GM21447 (cell line): ENCODE data around the gene CTIF.

Experiments used
- ATAC-seq: cut with Tn5 transposase; IDR thresholded peaks from one replicate; pipeline ENCODE4 v1.9.1; 2021; ENCODE audit not compliant: unreplicated experiment

The CTIF gene

DNA sequence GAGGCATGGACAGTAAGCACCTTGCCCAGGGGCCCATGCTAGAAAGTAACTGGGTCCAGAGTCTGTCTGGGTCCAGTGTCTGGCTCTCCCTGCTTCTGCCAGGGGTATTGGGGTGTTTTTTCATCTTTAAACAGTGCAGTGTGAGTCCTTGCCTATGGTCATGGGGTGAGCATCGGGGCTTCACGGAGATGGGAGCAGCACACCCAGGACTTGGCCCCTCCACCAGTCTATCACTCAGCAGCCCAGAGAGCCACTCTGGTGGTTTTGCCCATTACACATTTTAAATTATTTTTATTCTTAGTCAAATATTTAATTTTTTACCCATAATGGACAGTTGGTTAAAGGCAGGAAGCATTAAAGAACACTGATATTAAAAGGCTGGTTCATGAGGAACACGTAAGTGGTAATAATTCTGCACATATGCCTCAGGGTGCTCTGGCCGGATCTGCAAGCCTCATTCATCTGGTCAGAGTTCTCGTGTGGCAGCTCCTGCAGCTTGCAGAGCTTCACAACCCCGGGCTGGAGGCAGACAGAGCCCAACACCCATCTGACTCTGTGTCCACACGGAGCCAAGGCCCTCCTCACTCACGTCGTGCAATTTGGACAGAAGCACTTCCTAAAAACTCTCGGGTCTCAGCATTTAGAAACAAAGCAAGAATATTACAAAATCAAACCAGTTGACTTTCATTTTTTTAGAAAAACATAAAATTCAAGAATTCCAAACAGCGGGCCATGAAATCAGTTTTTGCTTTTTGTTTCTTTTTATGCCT, 204.1 kb downstream of the CTIF start:
- ATAC-seq, result no peak

DNA sequence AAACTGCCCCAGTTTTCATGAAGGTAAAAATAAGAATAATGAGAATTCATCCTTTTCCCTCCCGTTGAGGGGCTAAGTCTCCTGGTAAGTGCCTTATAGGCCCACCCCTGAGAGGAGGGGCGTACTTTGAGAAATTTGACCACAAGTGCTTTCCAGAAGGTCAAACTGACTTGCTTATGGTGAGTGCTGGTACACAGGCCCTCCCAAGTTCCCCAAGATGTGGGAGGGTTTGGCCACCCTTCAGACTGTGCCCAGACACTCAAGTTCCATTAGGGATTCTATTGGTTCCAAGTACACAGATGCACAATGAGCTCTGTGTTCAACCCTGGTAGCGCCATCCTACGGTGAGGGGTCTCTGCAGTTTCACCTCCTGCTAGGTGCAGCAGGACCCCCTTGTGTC, 205.1 kb downstream of the CTIF start:
- ATAC-seq, result no peak

DNA sequence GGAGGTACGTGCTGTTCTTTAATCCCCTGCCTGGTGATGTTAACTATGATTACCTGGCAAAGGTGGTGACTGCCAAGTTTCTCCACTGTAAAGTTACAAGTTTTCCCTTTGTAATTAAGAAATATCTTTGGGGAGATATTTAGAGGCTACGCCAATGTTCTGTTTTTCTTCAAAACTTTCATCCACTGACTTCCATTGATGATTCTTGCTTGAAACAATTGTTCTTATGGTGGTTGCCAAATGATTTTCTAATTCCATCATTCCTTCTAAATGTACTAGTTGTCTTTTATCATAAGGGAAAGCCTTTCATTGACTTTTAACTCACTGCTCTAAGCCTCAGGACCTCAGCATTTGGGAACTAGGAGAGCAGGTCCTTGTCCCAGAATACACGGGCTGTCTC, 206.5 kb downstream of the CTIF start:
- no peak for ATAC-seq

DNA sequence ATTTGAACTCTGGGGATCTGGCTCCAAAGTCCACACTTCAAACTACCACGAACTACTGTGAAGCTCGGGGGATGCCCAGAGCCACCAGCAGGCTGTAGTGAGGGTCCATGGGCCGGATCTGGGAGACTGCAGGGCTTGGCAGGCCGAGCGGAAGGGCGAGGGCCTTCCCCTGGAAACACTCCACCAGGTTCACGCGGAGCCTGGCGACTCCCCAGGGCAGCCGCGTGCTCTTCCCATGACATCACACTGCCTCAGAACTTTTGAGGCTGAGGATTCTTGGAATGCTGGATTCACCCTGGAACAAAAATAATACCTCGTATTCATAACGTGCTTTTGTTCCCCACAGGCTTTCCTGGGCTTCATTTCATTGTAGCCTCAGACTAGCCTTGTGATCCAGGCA, 210.9 kb downstream of the CTIF start:
- ATAC-seq, result no peak

DNA sequence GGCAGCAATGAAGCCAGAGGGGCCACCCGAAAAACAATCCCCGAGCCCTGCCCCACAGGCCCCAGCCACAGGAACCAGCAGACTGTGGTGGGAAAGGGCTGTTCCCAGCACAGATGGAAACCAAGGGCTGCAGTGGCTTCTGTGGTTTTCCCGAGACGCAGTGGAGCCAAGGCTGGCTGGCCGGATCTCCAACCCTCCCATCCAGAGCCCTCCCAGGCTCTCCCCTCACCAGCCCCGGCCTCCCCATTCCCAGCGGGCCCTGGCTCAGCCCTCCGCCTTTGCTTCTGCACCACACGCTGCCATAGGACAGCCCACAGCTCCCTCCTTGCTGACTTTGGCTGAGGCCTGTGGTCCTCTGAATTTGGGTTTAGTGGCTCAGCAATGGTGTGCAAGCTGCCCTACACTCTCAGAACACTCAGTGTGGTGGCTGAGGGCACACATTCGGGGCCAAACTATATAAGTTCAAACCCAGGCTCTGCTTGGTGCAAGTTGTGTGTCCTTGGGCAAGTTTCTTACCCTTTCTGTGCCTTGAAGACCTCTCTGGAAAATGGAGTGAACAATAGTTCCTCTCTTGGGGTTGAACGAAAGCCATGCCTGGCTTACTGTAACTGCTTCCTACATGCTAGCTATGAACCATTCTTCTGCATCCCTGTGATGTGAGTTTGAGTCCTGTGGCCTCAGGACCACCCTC, 211.8 kb downstream of the CTIF start:
- ATAC-seq, result no peak

- no peak for ATAC-seq
Observed at GRCh38 chr18:48751727-48752468, 213.1 kb downstream of the CTIF start.

DNA sequence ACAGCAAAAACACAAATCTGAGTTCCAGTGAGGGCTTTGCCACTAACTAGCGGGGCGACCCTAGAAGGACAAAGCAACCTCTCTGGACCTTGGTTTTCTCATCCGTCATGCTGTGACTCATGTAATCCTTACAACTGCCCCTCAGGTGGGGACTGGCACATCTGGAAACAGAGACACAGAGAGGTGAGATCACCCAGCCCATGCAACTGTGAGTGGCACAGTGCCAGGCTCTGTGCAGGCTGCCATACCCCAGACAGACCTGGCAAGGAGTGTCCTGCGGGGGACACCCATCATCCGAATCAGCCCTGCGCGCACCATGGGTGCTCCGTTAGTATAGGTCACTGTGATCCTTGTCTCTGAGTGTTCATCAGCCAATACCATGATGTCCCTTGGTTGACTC, 213.6 kb downstream of the CTIF start:
- ATAC-seq, result no peak

GRCh38 chr18:48752928-48753327, 214.1 kb downstream of the CTIF start:
- no peak for ATAC-seq

GRCh38 chr18:48753691-48754090, 214.9 kb downstream of the CTIF start:
- no peak for ATAC-seq

DNA sequence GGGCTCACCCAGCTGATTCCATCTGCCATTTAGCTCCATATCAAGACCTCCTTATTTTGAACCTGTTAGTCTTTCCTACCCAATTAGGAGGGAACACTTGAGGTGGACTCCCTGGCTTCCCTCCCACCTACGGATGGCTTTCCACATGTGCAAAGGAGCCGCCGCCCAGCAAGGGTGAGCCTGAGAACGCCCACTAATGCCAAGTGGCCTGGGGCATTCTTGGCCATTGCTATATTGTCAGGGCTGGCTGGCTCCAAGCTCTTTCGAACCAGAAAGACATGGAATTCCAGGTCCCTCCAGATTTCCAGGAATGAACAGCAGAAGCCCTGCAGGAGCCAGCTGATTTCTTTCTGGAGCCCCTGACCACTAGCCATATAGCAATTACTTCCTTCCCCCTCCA, 215.7 kb downstream of the CTIF start:
- no peak for ATAC-seq

DNA sequence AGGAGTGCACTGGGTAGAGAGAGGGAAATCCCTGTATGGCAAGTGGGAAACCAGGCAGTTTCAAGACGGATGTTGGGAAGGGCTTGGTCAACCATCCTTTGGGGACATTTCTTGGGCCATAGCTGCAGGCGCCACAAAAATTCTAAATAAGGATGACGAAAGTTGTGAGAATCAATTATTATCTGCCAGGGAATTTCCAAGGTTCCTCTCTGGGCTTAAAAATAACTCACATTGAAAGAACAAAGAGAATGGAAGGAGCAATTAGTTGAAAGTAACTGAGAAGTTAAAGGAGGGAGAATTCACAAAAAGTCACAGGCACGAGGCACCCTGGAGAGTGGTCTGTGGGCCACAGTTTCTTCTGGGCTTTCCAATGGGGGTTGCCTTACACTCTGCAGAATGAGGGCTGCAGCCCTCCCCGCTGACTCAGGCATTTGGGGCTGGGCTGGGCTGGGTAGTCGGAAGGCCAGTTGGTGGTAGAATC, 216.2 kb downstream of the CTIF start:
- ATAC-seq, result peak; percentile 60

DNA sequence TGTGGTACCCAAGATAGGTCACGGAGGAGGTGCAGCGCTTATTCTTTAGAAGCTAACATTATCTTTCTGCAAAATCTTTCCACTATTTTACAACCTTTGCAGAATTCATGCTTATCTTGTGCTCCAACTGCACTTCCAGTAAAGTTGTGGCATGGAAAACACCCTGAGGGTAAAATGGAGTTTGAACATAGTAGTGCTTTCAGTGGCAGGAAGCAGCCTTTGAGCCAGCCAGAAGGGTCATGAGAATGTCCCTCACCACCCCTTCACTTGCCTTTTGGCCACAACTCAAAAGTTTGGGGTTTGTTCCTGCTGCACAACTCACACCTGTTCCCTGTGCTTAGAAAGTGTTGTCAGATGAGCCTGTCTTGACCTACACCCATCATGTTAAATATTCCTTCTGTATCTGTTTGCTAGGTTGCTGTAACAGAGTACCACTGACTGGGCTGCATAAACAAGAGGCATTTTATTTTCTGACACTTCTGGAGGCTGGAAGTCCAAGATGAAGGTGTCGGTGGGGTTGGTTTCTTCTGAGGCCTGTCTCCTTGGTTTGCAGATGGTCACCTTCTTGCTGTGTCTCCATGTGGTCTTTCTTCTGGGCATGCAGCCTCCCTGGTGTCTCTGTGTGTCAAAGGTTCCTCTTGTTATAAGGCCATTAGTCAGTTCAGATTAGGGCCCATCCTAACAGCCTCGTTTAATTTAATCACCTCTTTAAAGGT, 217.8 kb downstream of the CTIF start:
- ATAC-seq, result no peak

GRCh38 chr18:48757367-48757766, 218.5 kb downstream of the CTIF start:
- no peak for ATAC-seq

- ATAC-seq, result no peak
Observed at GRCh38 chr18:48757906-48758305, 219.1 kb downstream of the CTIF start.

DNA sequence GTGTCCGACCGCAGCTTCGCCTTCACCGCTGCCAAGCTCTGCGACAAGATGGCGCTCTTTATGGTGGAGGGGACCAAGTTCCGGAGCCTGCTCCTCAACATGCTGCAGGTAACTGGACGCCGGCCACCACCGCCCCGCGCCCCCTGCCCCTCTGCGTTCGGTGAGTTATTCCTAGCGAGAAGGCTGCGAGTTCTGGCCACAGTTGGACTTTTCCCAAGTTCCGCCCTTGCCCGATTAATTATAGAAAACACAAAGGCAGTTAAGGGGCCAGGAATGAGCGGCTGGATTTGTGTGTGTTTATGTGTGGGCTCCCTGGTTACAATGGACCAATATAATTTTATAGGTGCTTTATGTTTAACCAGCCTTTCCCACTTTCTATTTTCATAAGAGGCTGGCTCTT, 222.8 kb downstream of the CTIF start:
- ATAC-seq, result no peak

DNA sequence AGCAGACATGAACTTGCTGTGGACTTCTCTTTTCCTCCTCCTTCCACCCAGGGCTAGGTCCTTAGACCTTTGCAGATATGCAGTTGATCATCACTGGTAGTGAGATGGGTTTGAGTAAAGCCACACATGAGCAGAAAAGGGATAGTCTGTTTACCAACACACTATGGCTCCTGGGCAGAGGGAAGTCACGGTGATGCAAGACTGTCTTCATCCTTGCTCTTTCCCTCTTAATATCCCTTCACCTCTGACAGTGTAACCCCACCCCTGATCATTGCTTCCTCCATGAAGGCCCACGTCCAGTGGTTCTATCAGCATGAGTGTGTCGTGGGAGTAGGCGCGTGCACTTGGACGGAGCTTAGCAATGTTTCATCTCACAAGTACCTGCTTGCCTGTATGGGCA, 223.2 kb downstream of the CTIF start:
- no peak for ATAC-seq

DNA sequence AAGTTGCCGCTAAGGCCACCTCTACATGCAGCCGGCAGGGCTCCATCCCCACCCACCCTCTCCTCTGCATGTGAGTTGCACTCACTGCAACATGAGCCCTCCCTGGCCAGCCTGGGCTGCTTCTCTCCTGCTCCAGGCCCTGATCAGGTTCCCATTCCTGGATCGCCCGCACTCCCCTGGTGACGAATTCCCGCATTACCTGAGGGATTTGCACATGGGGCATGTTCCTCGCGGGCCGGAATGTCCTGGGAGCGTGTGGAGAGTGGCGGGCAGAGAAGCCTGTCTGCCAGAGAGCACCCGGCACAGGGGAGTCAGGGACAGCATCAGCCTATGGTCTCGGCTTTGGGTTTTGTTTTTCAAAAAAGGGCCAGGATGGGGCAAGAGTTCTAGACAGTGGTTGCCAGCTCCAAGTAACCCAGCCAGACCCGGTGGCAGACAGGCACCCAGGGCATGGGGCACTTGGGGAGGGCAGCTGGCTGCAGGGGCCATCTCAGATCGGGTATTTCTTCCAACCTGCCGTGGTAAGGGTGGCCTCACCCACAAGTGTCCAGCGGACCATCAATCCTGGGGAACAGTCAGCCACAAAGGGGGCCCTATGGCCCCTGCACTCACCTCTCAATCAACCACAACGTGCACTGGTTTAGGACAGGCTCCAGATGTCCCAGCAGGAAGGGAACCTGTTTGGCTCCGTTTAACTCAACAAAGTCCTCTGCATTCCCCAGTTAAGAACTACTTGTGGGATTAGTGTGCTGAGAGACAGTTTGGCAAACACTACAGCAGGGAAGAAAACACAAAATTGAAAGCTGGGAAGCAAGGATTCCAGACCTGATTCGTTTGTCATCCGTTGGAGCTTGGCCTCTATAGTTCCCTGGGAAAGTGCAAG, 224.2 kb downstream of the CTIF start:
- no peak for ATAC-seq

- ATAC-seq, result no peak
Observed at GRCh38 chr18:48763719-48764100, 224.9 kb downstream of the CTIF start.

DNA sequence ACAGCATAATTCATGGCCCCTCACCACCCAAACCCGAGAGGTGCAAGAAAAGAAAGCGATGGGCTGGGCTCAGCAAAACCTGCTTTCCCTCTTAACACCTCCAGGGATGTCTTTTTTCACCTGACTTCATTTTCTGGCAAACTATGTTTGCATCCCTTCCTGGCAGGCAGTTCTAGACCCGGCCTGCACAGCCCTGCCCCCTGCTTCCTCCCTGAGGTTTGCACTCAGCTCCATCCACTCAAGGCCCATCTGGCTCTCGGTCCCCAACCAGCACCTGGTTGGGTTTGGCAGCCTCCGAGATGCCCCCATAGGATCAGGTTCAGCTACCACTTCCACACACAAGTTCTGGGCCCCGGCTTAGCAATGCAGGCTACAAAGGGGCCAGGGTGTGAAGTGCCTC, 226.2 kb downstream of the CTIF start:
- no peak for ATAC-seq

GRCh38 chr18:48766026-48766425, 227.2 kb downstream of the CTIF start:
- ATAC-seq, result no peak
